Measurements from ENCODE around the gene COL25A1. TPM values are rescaled to one million over a fixed set of nuclear protein-coding genes. Genes with fewer than 3 reads are reported as not detected.

The COL25A1 gene
- total RNA-seq, 2 experiments from 2014 or later = 0.36 TPM; not detected in 1

GRCh38 chr4:109256818-109257217, 45.6 kb downstream of the COL25A1 start:
- Mint-ChIP-seq H3K4me3 (no peak overlapping the region), H3K27me3 (no peaks in the 10 kb centered on the region), H3K4me1 (no peaks in the 10 kb centered on the region), H3K36me3 (no peaks in the 10 kb centered on the region), H3K9me3 (no peaks in the 10 kb centered on the region), H3K27ac (no peak overlapping the region)
- no peak for DNase-seq

GRCh38 chr4:109254845-109255244, 47.6 kb downstream of the COL25A1 start:
- Mint-ChIP-seq H3K27me3 (no peaks in the 10 kb centered on the region), H3K36me3 (no peaks in the 10 kb centered on the region), H3K9me3 (no peaks in the 10 kb centered on the region), H3K27ac (no peak overlapping the region), H3K4me3 (no peak overlapping the region), H3K4me1 (no peaks in the 10 kb centered on the region)
- no peak for DNase-seq

DNA sequence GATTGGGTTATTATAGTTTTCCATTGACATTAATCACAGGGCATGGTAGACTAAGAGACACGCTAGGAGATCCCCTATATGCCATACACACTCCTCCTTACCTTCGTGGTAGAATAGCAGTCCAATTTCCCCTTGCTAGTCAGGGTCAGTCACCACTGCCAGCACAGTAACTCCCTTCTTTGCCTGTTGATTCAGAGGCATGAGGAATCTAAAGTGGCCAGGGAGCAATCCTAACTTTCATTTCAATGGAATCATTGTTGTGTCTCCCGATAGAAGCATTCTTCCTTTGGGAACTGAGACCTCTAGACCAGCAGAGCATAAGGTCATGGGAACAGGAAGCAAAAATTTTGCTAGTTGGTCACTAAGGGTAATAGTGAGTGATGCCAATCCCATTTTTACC, 51.1 kb downstream of the COL25A1 start:
- H3K9me3 Mint-ChIP-seq = no peaks in the 10 kb centered on the region

GRCh38 chr4:109248322-109248900, 54.0 kb downstream of the COL25A1 start:
- Mint-ChIP-seq H3K9me3 (no peaks in the 10 kb centered on the region), H3K27me3 (no peaks in the 10 kb centered on the region), H3K4me1 (no peaks in the 10 kb centered on the region), H3K27ac (no peak overlapping the region), H3K36me3 (no peaks in the 10 kb centered on the region), H3K4me3 (no peak overlapping the region)
- no peak for DNase-seq

More for the DNA sequence above, 51.1 kb downstream of the COL25A1 start:
- Mint-ChIP-seq H3K27ac (no peak overlapping the region), H3K4me1 (no peaks in the 10 kb centered on the region), H3K36me3 (no peaks in the 10 kb centered on the region), H3K4me3 (no peak overlapping the region), H3K27me3 (no peaks in the 10 kb centered on the region)
- DNase-seq = no peak

GRCh38 chr4:109243871-109244270, 58.6 kb downstream of the COL25A1 start:
- DNase-seq = no peak
- Mint-ChIP-seq H3K9me3 (no peaks in the 10 kb centered on the region), H3K27me3 (no peaks in the 10 kb centered on the region), H3K36me3 (no peaks in the 10 kb centered on the region), H3K4me3 (no peak overlapping the region), H3K27ac (no peak overlapping the region), H3K4me1 (no peaks in the 10 kb centered on the region)

GRCh38 chr4:109238746-109239145, 63.7 kb downstream of the COL25A1 start:
- DNase-seq = no peak
- H3K4me3 Mint-ChIP-seq = no peak overlapping the region
- H3K9me3 Mint-ChIP-seq = peaks cover 4% of the 10 kb centered on the region
- no peaks in the 10 kb centered on the region for H3K27me3 Mint-ChIP-seq
- no peaks in the 10 kb centered on the region for H3K4me1 Mint-ChIP-seq
- H3K27ac Mint-ChIP-seq = no peak overlapping the region
- H3K36me3 Mint-ChIP-seq = no peaks in the 10 kb centered on the region

GRCh38 chr4:109235683-109236082, 66.8 kb downstream of the COL25A1 start:
- no peak for DNase-seq
- H3K4me3 Mint-ChIP-seq = no peak overlapping the region
- H3K36me3 Mint-ChIP-seq = no peaks in the 10 kb centered on the region
- no peak overlapping the region for H3K27ac Mint-ChIP-seq
- H3K9me3 Mint-ChIP-seq = peaks cover 4% of the 10 kb centered on the region
- no peaks in the 10 kb centered on the region for H3K27me3 Mint-ChIP-seq
- no peaks in the 10 kb centered on the region for H3K4me1 Mint-ChIP-seq

DNA sequence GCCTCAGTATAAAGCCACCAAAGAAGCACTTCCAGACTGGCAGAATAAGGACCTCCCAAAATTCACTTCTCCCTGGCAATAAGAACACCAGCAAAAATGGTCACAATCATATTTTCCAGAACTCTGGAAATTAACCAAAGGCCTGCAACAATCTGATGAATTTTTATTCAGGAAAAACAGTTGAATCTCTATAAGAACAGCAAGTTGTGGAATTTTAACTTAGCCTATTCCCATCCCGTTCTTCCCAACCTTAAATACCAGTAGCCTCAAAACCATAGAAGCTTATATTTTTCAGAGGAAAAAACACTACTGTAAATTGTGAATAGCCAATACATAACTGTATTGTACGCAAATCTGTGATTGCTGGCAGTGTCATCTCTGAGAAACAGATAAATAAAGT, 67.9 kb downstream of the COL25A1 start:
- Mint-ChIP-seq H3K4me1 (no peaks in the 10 kb centered on the region), H3K27ac (no peak overlapping the region), H3K27me3 (no peaks in the 10 kb centered on the region), H3K36me3 (no peaks in the 10 kb centered on the region), H3K9me3 (peaks cover 4% of the 10 kb centered on the region), H3K4me3 (no peak overlapping the region)
- DNase-seq = no peak

DNA sequence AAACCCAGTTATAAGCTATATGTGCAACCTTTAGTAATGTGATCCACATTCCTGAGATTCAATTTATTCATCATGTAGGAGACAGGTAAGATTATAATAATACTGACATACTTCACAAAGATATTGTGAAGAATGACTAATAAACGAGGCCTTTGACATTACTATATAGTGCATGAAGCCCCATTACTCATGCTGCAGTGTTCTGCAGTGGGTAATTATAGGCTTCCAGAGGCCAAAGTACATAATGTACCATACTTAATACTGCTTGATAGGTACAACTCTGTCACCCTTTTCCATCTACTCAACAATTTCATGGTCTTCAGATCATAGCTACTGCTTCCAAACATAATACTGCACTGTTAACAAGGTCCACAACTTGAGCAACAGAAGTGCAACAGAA, 68.9 kb downstream of the COL25A1 start:
- no peak for DNase-seq
- no peaks in the 10 kb centered on the region for H3K36me3 Mint-ChIP-seq
- no peak overlapping the region for H3K27ac Mint-ChIP-seq
- H3K4me1 Mint-ChIP-seq = no peaks in the 10 kb centered on the region
- H3K9me3 Mint-ChIP-seq = peaks cover 4% of the 10 kb centered on the region
- H3K4me3 Mint-ChIP-seq = no peak overlapping the region
- H3K27me3 Mint-ChIP-seq = no peaks in the 10 kb centered on the region

- H3K9me3 Mint-ChIP-seq = peaks cover 4% of the 10 kb centered on the region
- H3K36me3 Mint-ChIP-seq = no peaks in the 10 kb centered on the region
- no peaks in the 10 kb centered on the region for H3K4me1 Mint-ChIP-seq
- H3K27ac Mint-ChIP-seq = no peak overlapping the region
- H3K4me3 Mint-ChIP-seq = no peak overlapping the region
- no peaks in the 10 kb centered on the region for H3K27me3 Mint-ChIP-seq
- no peak for DNase-seq
Observed at GRCh38 chr4:109232681-109233080, 69.8 kb downstream of the COL25A1 start.

GRCh38 chr4:109231331-109231730, 71.1 kb downstream of the COL25A1 start:
- Mint-ChIP-seq H3K27me3 (no peaks in the 10 kb centered on the region), H3K4me3 (no peak overlapping the region), H3K27ac (no peak overlapping the region), H3K4me1 (no peaks in the 10 kb centered on the region), H3K36me3 (no peaks in the 10 kb centered on the region), H3K9me3 (peaks cover 4% of the 10 kb centered on the region)
- DNase-seq = no peak

- Mint-ChIP-seq H3K27me3 (no peaks in the 10 kb centered on the region), H3K4me3 (no peak overlapping the region), H3K36me3 (no peaks in the 10 kb centered on the region), H3K4me1 (no peaks in the 10 kb centered on the region), H3K27ac (no peak overlapping the region), H3K9me3 (no peaks in the 10 kb centered on the region)
- DNase-seq = no peak
Observed at GRCh38 chr4:109229028-109229427, 73.4 kb downstream of the COL25A1 start.

- DNase-seq = no peak
- no peak overlapping the region for H3K27ac Mint-ChIP-seq
- no peaks in the 10 kb centered on the region for H3K4me1 Mint-ChIP-seq
- peaks cover 12% of the 10 kb centered on the region for H3K27me3 Mint-ChIP-seq
- H3K4me3 Mint-ChIP-seq = no peak overlapping the region
- H3K36me3 Mint-ChIP-seq = no peaks in the 10 kb centered on the region
- no peaks in the 10 kb centered on the region for H3K9me3 Mint-ChIP-seq
Observed at GRCh38 chr4:109218288-109218687, 84.2 kb downstream of the COL25A1 start.

GRCh38 chr4:109216085-109216696, 86.3 kb downstream of the COL25A1 start:
- Mint-ChIP-seq H3K9me3 (no peaks in the 10 kb centered on the region), H3K4me3 (no peak overlapping the region), H3K27me3 (peaks cover 12% of the 10 kb centered on the region)

DNA sequence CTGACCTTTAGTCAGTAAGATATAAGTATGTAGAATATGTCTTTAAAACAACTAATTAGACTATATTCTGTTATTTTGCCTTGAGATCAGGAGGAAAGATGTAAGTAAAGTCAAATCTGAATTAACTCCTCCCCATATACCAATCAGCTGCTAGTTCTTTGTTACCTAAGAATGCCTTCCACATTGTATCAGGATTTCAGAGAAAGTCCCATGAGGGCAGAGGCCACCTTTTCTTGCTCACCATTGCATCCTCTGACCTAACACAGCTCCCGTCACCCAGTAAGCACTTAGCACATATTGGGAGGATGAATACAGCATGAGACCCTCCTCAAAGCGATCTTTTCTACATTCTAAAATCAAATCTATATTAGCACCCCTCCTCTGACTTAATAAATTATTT, 87.0 kb downstream of the COL25A1 start:
- Mint-ChIP-seq H3K4me3 (no peak overlapping the region), H3K36me3 (no peaks in the 10 kb centered on the region), H3K27ac (no peak overlapping the region), H3K27me3 (peaks cover 12% of the 10 kb centered on the region), H3K4me1 (no peaks in the 10 kb centered on the region), H3K9me3 (no peaks in the 10 kb centered on the region)
- no peak for DNase-seq

More at GRCh38 chr4:109216085-109216696, 86.3 kb downstream of the COL25A1 start:
- H3K36me3 Mint-ChIP-seq = no peaks in the 10 kb centered on the region
- H3K27ac Mint-ChIP-seq = no peak overlapping the region
- DNase-seq = no peak
- H3K4me1 Mint-ChIP-seq = no peaks in the 10 kb centered on the region

GRCh38 chr4:109214622-109215301, 87.7 kb downstream of the COL25A1 start:
- Mint-ChIP-seq H3K36me3 (no peaks in the 10 kb centered on the region), H3K4me1 (no peaks in the 10 kb centered on the region), H3K27me3 (peaks cover 9% of the 10 kb centered on the region), H3K27ac (no peak overlapping the region), H3K9me3 (no peaks in the 10 kb centered on the region), H3K4me3 (no peak overlapping the region)
- DNase-seq = no peak
